ENCODE measurements around the gene CXCL11. TPM values are rescaled to one million over a fixed set of nuclear protein-coding genes. Genes with fewer than 3 reads are reported as not detected.
A peak's percentile ranks its signal among the peaks of the same experiment; 100 is the strongest.

CXCL11 gene
- total and polyA plus RNA-seq, 9 of the 15 experiments (the other 6 are each of a cell fraction or from before 2014, with no cell fraction given) = 2.1 to 9.1 (median 4.5) TPM

GRCh38 chr4:76058888-76059426 lies 23.1 kb upstream of the CXCL11 start (continued):
- TF ChIP-seq ZNF197 (CRISPR knock-in tag; IDR thresholded peaks at IDR 0.05; ENCODE audit: low read depth) (0 out of 2 replicates have a peak, but pooled peaks have one; percentile 46), NR2C2 (CRISPR knock-in tag; IDR thresholded peaks at IDR 0.05) (no peak), NR2C2 (tag; IDR thresholded peaks at IDR 0.05) (peak; percentile 87), ZMIZ1 (IDR thresholded peaks at IDR 0.05; ENCODE audit: low read depth in 2 of 2, low read length in 2 of 2) (peak in 1 of 2 experiments; percentile 45; a peak in 1 of 4 replicates), DACH1 (IDR thresholded peaks at IDR 0.05; ENCODE audit: partially characterized antibody) (peak; percentile 81), CREM (IDR thresholded peaks at IDR 0.05; ENCODE audit: low read depth) (peak; percentile 74), ZNF274 (IDR thresholded peaks at IDR 0.05; ENCODE audit: borderline replicate concordance, low read depth, low read length) (no peak), ATF1 (CRISPR knock-in tag; IDR thresholded peaks at IDR 0.05) (no peak), ATF1 (tag; IDR thresholded peaks at IDR 0.05) (peak; percentile 88), ZEB2 (IDR thresholded peaks at IDR 0.05) (0 out of 2 replicates have a peak, but pooled peaks have one; percentile 21), JUND (IDR thresholded peaks at IDR 0.05; ENCODE audit: borderline replicate concordance, low read depth, low read length) (peak; percentile 26; the same call in 1 of the 2 replicates), JUND (tag; IDR thresholded peaks at IDR 0.05; ENCODE audit: borderline replicate concordance, low read depth, low read length) (no peak), CHAMP1 (IDR thresholded peaks at IDR 0.05) (peak; percentile 65; the same call in 1 of the 2 replicates), NR4A1 (CRISPR knock-in tag; IDR thresholded peaks at IDR 0.05) (no peak), NR4A1 (tag; IDR thresholded peaks at IDR 0.05) (no peak), ATF3 (IDR thresholded peaks at IDR 0.05) (no peak; the same call in 1 of the 2 replicates), ATF3 (CRISPR knock-in tag; conservative IDR thresholded peaks at IDR 0.05) (no peak), TRIM24 (IDR thresholded peaks at IDR 0.05) (peak; percentile 93 to 94), PHB2 (IDR thresholded peaks at IDR 0.05; ENCODE audit: low read depth) (no peak), GABPA (tag; conservative IDR thresholded peaks at IDR 0.05; ENCODE audit: low read depth) (peak; percentile 65; the same call in 1 of the 2 replicates), MTA2 (IDR thresholded peaks at IDR 0.05; ENCODE audit: low read depth) (peak; percentile 51), FOXM1 (IDR thresholded peaks at IDR 0.05; ENCODE audit: low read depth) (peak; percentile 84), FOXM1 (CRISPR knock-in tag; IDR thresholded peaks at IDR 0.05; ENCODE audit: low read depth) (no peak), USF2 (CRISPR knock-in tag; IDR thresholded peaks at IDR 0.05) (no peak)
